K562 (cell line): ENCODE data around the gene PDCL3. TPM values are rescaled to one million over a fixed set of nuclear protein-coding genes. Genes with fewer than 3 reads are reported as not detected.

Experiments
- ATAC-seq: fragments of 200-7000 bp; cut with Tn5 transposase; 3 replicates; pipeline ENCODE4 v1.9.1; 2020; ENCODE audit warnings: moderate library complexity
- BruUV-seq: library from RNA; stranded (reverse); fragments of 400-500 nt; replicated peaks from 2 replicates; lab custom pipeline; 2021; lab: Mats Ljungman, UMichigan
- CTCF ChIA-PET: fragments of 300-600 bp; formaldehyde crosslinking; extraction: SDS; loops from one replicate; lab custom pipeline; 2021; ENCODE audit warnings: low intra/inter-chr PET ratio; lab: Yijun Ruan, JAX
- POLR2A ChIA-PET: fragments of 300-600, 350-650 bp; sonication (Branson Sonifier 250); formaldehyde crosslinking; extraction: SDS; loops from one replicate; lab custom pipeline; 2021; ENCODE audit warnings: antibody characterized with exemption, inconsistent platforms; lab: Yijun Ruan, JAX
- DNase-seq, 4 experiments: peaks; one replicate each; pipeline versions ENCODE4 v3.0.0 to v3.0.0-alpha.2; 2011 to 2018; ENCODE audit warnings: low spot score in 3 of 4, mixed read lengths in 3 of 4; ENCODE audit errors: extremely low read depth in 1 of 4
- FAIRE-seq: peaks from 2 replicates; lab custom pipeline; 2011; peaks lifted over from hg19 to GRCh38; lab: Jason Lieb, UNC
- H2AFZ ChIP-seq: 2 replicates; pipeline ENCODE4 v1.6.0; 2011; ENCODE audit warnings: low read depth, low read length, control low read depth, inconsistent platforms
- H3K27ac ChIP-seq: fragments of 200-600 bp; 3 replicates; pipeline ENCODE4 v1.8.0; 2011; ENCODE audit warnings: low read depth, mild to moderate bottlenecking, control low read depth, inconsistent platforms, low read length, moderate library complexity, mixed read lengths; ENCODE audit errors: extremely low read depth
- H3K27me3 ChIP-seq, 2 experiments: fragments of 300-600 bp in 1 of 2; 2 replicates in 1 of 2; 3 replicates in 1 of 2; pipeline versions ENCODE4 v1.6.0 to v1.8.0; 2011; ENCODE audit warnings: inconsistent platforms in 2 of 2, low read length in 2 of 2, mild to moderate bottlenecking in 1 of 2, mixed read lengths in 1 of 2, moderate library complexity in 1 of 2; ENCODE audit not compliant: control insufficient read depth in 2 of 2, insufficient read depth in 2 of 2
- H3K36me3 ChIP-seq: fragments of 300-600 bp; 3 replicates; pipeline ENCODE4 v1.8.0; 2011; ENCODE audit warnings: mild to moderate bottlenecking, low read length, inconsistent platforms; ENCODE audit not compliant: control insufficient read depth, insufficient read depth
- H3K4me1 ChIP-seq, 2 experiments: fragments of 200-600 bp in 1 of 2; replicated peaks in 1 of 2; 2 replicates in 1 of 2; 3 replicates in 1 of 2; pipeline versions ENCODE4 v1.5.1 to v1.8.0; 2011; ENCODE audit warnings: inconsistent platforms in 2 of 2, low read length in 2 of 2, mild to moderate bottlenecking in 1 of 2, mixed read lengths in 1 of 2, moderate library complexity in 1 of 2; ENCODE audit not compliant: control insufficient read depth in 2 of 2, insufficient read depth in 2 of 2
- H3K4me2 ChIP-seq: 2 replicates; pipeline ENCODE4 v1.6.1; 2011; ENCODE audit warnings: low read length, control low read depth, inconsistent platforms, mixed read lengths; ENCODE audit not compliant: insufficient read depth
- H3K4me3 ChIP-seq: fragments of 200-600 bp; sonication (generic), shearing (Covaris generic); 2 replicates; pipeline ENCODE4 v1.5.1; 2016; ENCODE audit warnings: control low read depth, inconsistent platforms
- H3K79me2 ChIP-seq: fragments of 200-600 bp; 3 replicates; pipeline ENCODE4 v1.8.0; 2011; ENCODE audit warnings: low read length, inconsistent platforms; ENCODE audit not compliant: control insufficient read depth, insufficient read depth
- H3K9ac ChIP-seq, 2 experiments: 2 replicates each; pipeline versions ENCODE4 v1.6.0 to v1.6.1; 2011; ENCODE audit warnings: low read depth in 2 of 2, low read length in 2 of 2, control low read depth in 1 of 2, inconsistent platforms in 1 of 2, mild to moderate bottlenecking in 1 of 2, mixed read lengths in 1 of 2; ENCODE audit not compliant: insufficient read depth in 1 of 2
- H3K9me1 ChIP-seq: one replicate; pipeline ENCODE4 v1.6.0; 2011; ENCODE audit warnings: inconsistent platforms, mild to moderate bottlenecking, low read length, moderate library complexity; ENCODE audit not compliant: control insufficient read depth, insufficient read depth
- H3K9me3 ChIP-seq: replicated peaks from 2 replicates; pipeline ENCODE4 v1.5.1; 2011; ENCODE audit warnings: low read depth, low read length, inconsistent platforms; ENCODE audit not compliant: control insufficient read depth, insufficient read depth
- H4K20me1 ChIP-seq: replicated peaks from 2 replicates; pipeline ENCODE4 v1.6.1; 2011; ENCODE audit warnings: low read length, inconsistent platforms, mixed read lengths; ENCODE audit not compliant: control insufficient read depth, insufficient read depth
- NCOA4 ChIP-seq: fragments of 450-650 bp; IDR thresholded peaks from 2 replicates; pipeline ENCODE4 v1.6.1; 2018; ENCODE audit warnings: mild to moderate bottlenecking; ENCODE audit not compliant: partially characterized antibody
- RAD51 ChIP-seq: fragments of 450-650 bp; IDR thresholded peaks from 2 replicates; pipeline ENCODE4 v1.7.1; 2016; ENCODE audit warnings: low read depth, mild to moderate bottlenecking, borderline replicate concordance
- RCOR1 ChIP-seq, 2 experiments: IDR thresholded peaks; 2 replicates each; pipeline ENCODE4 v1.6.1; 2012; ENCODE audit warnings: low read depth in 2 of 2, low read length in 2 of 2, borderline replicate concordance in 1 of 2, improper control_type of control experiment in 1 of 2
- SRF ChIP-seq, 2 experiments: fragments of 250-450, 450-650 bp in 1 of 2; sonication (Bioruptor Pico) in 1 of 2; sonication (generic) in 1 of 2; formaldehyde crosslinking; IDR thresholded peaks; 2 replicates each; pipeline versions ENCODE4 v1.5.0 to v1.5.1; 2020 to 2022; ENCODE audit warnings: mild to moderate bottlenecking in 1 of 2, missing genetic modification reagents in 1 of 2
- STAT5A ChIP-seq: IDR thresholded peaks from 2 replicates; pipeline ENCODE4 v1.6.1; 2012; ENCODE audit warnings: low read length, inconsistent platforms, borderline replicate concordance
- ZC3H8 ChIP-seq: fragments of 450-650 bp; IDR thresholded peaks from 2 replicates; pipeline ENCODE4 v1.6.1; 2017
- ZNF124 ChIP-seq: sonication (generic); formaldehyde crosslinking; IDR thresholded peaks from 2 replicates; pipeline ENCODE4 v1.8.1; 2022; ENCODE audit warnings: missing genetic modification reagents
- WGBS: fragments of 100-300 bp; shearing (Covaris generic); methylation state at CpG from one replicate; pipeline ENCODE4 v1.1.6; 2016; ENCODE audit warnings: low coverage, mixed read lengths; ENCODE audit not compliant: insufficient coverage; ENCODE audit errors: missing lambda C conversion rate; 5-methylcytosine and 5-hydroxymethylcytosine counted together
- in situ Hi-C: fragments of 300-500 bp; cut with MboI; formaldehyde crosslinking; loops from 4 replicates; pipeline ENCODE4 v1.15.0; 2018; ENCODE audit warnings: inconsistent platforms, mixed read lengths
- intact Hi-C: fragments of 100-400 bp; cut with micrococcal nuclease; formaldehyde crosslinking; loops from 2 replicates; pipeline ENCODE4 v1.14.2; 2022
- polyA plus RNA-seq, 8 experiments: library from polyadenylated mRNA; depleted of rRNA in 4 of 8; stranded (reverse) in 5 of 8; unstranded in 3 of 8; fragments of >200 nt; fragmentation: Nextera tagmentation in 2 of 8; fragmentation: Illumina TruSeq in 1 of 8; extraction: Ambion mirVana in 2 of 8; extraction: Trizol in 1 of 8; gene quantifications; 2 replicates each; pipeline versions ENCODE4 v1.2.1 to v1.2.3, GENCODE V29; 2011 to 2014; ENCODE audit warnings: inconsistent platforms in 1 of 8, missing spikeins in 1 of 8
- total RNA-seq, 7 experiments: library from RNA; depleted of rRNA in 6 of 7; stranded (reverse); fragments of >200 nt in 6 of 7; fragmentation: Illumina TruSeq in 2 of 7; extraction: Trizol in 2 of 7; gene quantifications; 2 replicates each; pipeline versions ENCODE4 v1.2.1 to v1.2.3, GENCODE V29; 2011 to 2021; ENCODE audit warnings: low replicate concordance in 1 of 7
- TF ChIP-seq, protein P1 (sequence below): fragments of 250-450 bp; sonication (Bioruptor Pico); IDR thresholded peaks from 2 replicates; pipeline ENCODE4 v1.8.0; 2022; ENCODE audit warnings: moderate library complexity, mild to moderate bottlenecking, inconsistent platforms
- TF ChIP-seq, protein P2 (sequence below), 2 experiments: fragments of 450-650 bp in 1 of 2; sonication (generic) in 1 of 2; formaldehyde crosslinking in 1 of 2; IDR thresholded peaks in 1 of 2; conservative IDR thresholded peaks in 1 of 2; 2 replicates each; pipeline versions ENCODE4 v1.6.1 to v1.8.1; 2016 to 2023; ENCODE audit warnings: mild to moderate bottlenecking in 2 of 2, moderate library complexity in 2 of 2, inconsistent platforms in 1 of 2, missing genetic modification reagents in 1 of 2
- TF ChIP-seq, protein P3 (sequence below): fragments of 450-650 bp; formaldehyde crosslinking; IDR thresholded peaks from 2 replicates; pipeline ENCODE4 v1.4.0; 2022; ENCODE audit warnings: missing genetic modification characterization

Gene PDCL3
- total and polyA plus RNA-seq, 9 of the 15 experiments (the other 6 are each of a cell fraction or from before 2014, with no cell fraction given), result 16.6 to 76.7 (median 26.9) TPM

DNA sequence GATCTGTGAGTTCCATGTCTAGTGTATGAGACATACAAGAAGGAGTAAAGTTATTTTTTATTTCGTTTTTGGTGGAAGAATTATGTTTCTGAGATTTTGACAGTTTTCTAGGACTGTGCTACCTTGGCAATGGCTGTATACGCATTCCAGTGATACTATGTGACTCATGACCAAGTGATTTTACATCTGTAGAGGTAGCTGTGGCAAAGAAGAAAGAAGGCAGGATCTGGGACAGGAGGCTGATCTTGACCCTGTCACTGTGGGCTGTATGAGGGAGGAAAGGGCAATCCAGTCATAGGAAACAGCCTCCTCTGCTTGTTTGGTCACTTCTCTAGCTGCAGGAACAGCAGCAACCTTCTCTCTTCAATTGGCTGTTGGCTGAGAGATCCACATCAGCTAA, 44.0 kb upstream of the PDCL3 start:
- H3K9me3 ChIP-seq, result no peaks in the 10 kb centered on the region
- DNase-seq, result no peak
- 23% methylated on average over 2 of the region's 2 CpGs for WGBS
- H4K20me1 ChIP-seq, result peaks cover 1% of the 10 kb centered on the region; the same call in 1 of the 2 replicates
- no peaks in the 10 kb centered on the region for H3K36me3 ChIP-seq
- peaks cover 0 to 4% of the 10 kb centered on the region in 2 experiments; a peak in 1 of 5 replicates for H3K27me3 ChIP-seq
- intact Hi-C loops, result no loop called here
- TF ChIP-seq STAT5A (no peak), SRF (CRISPR knock-in tag; IDR thresholded peaks at IDR 0.05) (no peak), RCOR1 (IDR thresholded peaks at IDR 0.05; ENCODE audit: borderline replicate concordance in 1 of 2, low read depth in 2 of 2, low read length in 2 of 2) (no peak), RAD51 (no peak), NCOA4 (no peak), ZNF124 (CRISPR knock-in tag) (no peak), ZC3H8 (no peak)
- TF ChIP-seq, protein P1, sequence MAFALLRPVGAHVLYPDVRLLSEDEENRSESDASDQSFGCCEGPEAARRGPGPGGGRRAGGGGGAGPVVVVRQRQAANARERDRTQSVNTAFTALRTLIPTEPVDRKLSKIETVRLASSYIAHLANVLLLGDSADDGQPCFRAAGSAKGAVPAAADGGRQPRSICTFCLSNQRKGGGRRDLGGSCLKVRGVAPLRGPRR (CRISPR knock-in tag), result no peak
- TF ChIP-seq, protein P2, sequence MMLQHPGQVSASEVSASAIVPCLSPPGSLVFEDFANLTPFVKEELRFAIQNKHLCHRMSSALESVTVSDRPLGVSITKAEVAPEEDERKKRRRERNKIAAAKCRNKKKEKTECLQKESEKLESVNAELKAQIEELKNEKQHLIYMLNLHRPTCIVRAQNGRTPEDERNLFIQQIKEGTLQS (IDR thresholded peaks at IDR 0.05), result no peak
- TF ChIP-seq, protein P2 (CRISPR knock-in tag; conservative IDR thresholded peaks at IDR 0.05), result no peak
- TF ChIP-seq, protein P3, sequence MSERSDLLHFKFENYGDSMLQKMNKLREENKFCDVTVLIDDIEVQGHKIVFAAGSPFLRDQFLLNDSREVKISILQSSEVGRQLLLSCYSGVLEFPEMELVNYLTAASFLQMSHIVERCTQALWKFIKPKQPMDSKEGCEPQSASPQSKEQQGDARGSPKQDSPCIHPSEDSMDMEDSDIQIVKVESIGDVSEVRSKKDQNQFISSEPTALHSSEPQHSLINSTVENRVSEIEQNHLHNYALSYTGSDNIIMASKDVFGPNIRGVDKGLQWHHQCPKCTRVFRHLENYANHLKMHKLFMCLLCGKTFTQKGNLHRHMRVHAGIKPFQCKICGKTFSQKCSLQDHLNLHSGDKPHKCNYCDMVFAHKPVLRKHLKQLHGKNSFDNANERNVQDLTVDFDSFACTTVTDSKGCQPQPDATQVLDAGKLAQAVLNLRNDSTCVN, result no peak
- POLR2A ChIA-PET, result interaction anchor here (0.6 to 1.5 kb wide), 3 partner anchors 10 to 852 kb away, joined by 3 read pairs; no protein-coding TSS in a partner anchor
- H3K4me3 ChIP-seq, result no peak overlapping the region
- no peak overlapping the region for H3K27ac ChIP-seq
- CTCF ChIA-PET, result no interaction called here
- BruUV-seq, result no TSS peak
- no peaks in the 10 kb centered on the region for H3K79me2 ChIP-seq
- peaks cover 4 to 8% of the 10 kb centered on the region in 2 experiments; a peak in 3 of 5 replicates for H3K4me1 ChIP-seq
- FAIRE-seq, result no peak
- no peak overlapping the region for H2AFZ ChIP-seq
- no peak overlapping the region for H3K4me2 ChIP-seq
- H3K9ac ChIP-seq, result no peak overlapping the region
- no peak for ATAC-seq
- in situ Hi-C loops, result no loop called here
- H3K9me1 ChIP-seq, result no peaks in the 10 kb centered on the region
